ENCODE measurements around the gene WASHC3.

The WASHC3 gene

GRCh38 chr12:101968770-101969169, 93.0 kb downstream of the WASHC3 start:
- no peak for DNase-seq (ENCODE audit: low spot score)

- no peak for DNase-seq (ENCODE audit: low spot score)
These were observed 94.3 kb downstream of the WASHC3 start for GRCh38 chr12:101967506-101967905.

- DNase-seq (ENCODE audit: low spot score) = no peak
These were observed 95.3 kb downstream of the WASHC3 start for GRCh38 chr12:101966496-101966895.

GRCh38 chr12:101963697-101964096, 98.1 kb downstream of the WASHC3 start:
- DNase-seq (ENCODE audit: low spot score) = no peak
